ENCODE results near the gene CGNL1.
A peak's percentile ranks its signal among the peaks of the same experiment; 100 is the strongest.

The CGNL1 gene

DNA sequence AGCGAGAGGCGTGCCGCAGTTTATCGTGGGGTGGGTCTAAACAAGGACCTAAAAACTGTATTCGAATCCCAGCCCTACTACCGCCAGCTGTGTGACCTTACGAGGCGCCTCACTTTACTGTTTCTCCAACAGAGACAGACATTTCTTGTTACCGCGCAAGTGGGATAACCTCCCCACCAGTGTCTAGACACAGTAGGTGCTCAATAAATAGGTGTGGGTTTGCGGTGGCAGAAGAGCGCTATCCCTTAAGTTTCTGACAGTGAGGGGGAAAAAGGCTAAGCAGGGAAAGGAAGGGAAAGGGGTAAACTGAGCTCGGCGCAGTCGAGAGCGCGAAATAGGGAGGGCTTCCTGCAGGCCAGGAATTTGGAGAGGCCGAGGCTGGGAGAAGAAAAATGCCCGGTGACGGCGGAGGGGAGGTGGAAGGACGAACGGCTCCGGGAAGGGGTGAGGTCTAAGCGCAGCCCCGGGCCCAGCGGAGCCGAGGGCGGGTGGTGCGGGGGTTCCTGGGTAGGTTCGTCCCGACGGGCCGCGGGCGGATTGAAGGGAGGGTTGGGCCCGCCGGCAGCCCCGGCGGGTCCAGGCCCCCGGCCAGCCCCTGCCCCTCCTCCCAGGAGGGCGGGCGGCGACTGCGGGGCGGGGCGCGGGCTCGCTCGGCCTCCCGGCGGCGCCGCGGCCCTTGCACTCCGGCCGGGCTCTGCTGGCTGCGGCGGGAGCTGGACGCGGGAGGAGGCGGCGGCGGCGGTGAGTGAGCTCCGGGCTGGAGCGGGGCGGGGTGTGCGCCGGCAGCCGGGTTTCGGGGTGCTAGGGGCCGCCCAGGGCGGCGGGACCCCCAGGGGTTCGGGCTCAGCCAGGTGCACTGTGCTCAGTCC lies at the start of gene CGNL1:
Gene CGNL1, plus strand, starts transcription at position 679 of the 869 bp plus-strand sequence. CDS start 61,495 bp downstream, outside the sequence.
- DNase-seq, result no peak

- no peak for DNase-seq
Measured at GRCh38 chr15:57327985-57328471, 48.3 kb upstream of the CGNL1 start.

DNA sequence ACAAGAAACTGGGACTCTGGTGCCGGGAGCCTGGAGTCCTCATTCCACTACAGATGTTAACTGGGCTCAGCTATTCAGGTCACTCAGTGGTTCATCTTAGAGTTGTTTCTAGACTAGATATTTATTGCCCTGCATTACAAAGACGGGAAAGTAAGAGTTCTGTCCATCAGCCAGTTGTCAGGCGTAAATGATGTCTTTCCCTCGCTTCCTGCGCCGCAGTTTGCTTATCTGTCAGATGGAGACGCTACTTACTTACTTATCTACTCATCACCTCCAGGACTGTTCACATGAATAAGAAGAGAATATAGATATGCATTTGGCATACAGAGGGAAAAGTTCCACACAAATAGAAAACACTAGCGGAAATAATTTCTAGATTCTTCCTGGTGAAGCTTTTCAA lies 47.8 kb upstream of the CGNL1 start:
- no peak for DNase-seq

GRCh38 chr15:57328897-57329296 lies 47.4 kb upstream of the CGNL1 start:
- DNase-seq, result no peak

DNA sequence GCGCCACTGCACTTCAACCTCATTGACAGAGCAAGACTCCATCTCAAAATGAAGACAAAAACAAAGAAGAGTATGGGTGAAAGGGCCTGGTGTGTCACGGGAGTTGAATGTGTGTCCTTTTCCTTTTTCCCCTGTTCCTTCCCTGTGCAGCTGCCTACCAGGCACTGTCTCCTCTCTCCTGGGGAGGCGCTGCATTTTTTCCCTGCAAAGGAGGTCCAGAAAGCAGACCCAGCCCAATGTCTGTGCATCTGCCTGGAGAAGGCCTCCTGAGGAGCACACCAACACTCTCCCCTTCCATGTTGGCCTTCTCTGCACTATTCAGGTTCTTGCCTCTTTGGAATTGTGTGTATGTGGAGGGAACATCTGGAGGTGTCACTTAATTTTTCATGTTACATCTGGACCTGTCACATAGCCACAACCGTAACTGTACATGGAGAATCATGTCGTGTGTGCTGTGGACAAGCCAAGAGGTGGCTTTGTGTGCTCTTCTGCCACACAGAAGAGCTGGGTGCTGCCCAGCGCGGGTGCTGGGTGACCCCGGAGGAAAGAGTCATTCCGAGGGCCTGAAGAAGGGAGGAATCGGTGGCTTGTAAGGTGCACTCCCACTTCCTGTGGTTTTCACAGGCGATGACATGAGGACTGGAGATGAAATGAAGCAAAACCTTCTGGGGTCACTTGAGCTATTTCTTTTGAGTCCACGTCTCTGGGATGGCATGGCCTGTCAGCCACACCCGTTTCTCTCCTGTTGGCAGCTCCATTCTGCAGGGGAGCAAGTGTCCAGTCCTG lies 46.5 kb upstream of the CGNL1 start:
- no peak for DNase-seq

- no peak for DNase-seq
Measured at GRCh38 chr15:57330619-57331340, 45.5 kb upstream of the CGNL1 start.

DNA sequence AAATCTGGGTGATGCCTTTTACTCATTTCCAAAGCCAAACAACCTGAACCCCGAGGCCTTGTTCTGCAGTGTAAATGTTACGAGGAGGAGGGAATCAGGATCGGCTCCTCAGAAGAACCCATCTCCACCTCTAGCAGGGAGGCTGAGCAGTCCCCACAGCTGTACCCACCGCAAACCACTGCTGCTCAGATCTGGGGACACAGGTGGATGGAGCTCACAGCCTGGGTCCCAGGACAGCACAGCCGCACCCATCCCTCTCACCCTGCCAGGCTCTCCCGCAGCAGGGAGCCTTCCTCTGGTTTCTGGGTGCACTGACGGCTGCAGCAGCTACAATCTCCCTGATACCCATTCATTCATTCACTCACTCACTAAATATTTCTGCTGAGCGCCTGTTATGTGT lies 44.0 kb upstream of the CGNL1 start:
- DNase-seq, result no peak

GRCh38 chr15:57333487-57333886 lies 42.8 kb upstream of the CGNL1 start:
- no peak for DNase-seq

DNA sequence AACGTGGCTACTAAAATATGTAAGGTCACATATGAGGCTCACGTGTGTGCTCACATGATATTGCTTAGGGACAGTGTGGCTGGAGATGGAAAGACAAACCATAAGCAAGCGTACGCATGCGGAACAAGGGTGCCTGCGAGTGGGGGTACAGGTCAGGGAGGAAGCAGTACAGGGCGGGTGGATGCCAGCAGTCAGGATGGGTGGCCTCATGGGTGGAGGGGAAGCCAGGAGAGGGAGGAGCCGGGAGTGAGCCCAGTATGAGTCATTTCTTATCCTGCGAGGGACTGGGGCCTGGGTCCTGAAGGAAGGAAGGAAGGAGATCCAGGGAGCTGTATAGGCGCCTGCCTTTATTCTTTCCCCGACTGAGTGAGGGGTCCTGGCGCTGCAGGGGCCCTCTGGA lies 42.0 kb upstream of the CGNL1 start:
- DNase-seq, result no peak

DNA sequence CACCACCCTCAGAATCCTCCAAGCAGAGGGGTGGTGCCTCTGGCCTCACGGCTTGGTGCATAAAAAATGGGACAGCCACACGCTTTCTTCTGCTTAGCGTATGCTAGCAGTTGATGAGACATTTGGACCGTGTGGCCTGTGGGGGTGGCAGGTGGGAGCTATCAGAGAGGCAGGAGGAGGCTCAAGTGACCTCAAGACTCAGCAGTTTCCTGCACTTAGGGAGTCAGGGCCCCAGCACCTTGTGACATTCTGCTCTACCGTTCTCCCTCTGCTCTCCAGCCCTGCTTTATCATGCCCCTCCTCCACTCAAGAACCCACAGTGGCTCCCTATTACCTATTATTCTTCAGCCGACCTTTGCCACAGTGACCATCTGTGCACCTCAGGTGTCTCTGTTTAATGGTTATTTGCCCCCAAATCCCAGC lies 41.0 kb upstream of the CGNL1 start:
- no peak for DNase-seq

DNA sequence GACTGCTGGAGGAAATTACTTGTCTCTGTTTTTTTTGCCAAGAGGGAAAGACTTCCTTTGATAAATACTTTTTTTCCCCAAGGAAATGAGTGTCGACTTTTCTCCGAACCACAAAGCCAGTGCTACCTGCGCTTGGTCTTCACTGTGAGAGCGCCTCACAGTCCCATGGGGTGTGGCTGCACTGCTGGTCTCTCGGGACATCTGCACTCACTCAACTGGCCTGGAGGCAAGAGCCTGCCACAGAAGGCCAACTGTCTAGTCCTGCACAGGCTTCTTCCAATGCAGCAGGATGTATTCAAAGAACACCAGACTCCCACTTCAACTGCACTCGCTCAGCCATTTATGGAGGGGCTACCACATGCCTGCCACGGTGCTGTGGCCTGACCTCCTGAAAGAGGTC lies 40.6 kb upstream of the CGNL1 start:
- no peak for DNase-seq

DNA sequence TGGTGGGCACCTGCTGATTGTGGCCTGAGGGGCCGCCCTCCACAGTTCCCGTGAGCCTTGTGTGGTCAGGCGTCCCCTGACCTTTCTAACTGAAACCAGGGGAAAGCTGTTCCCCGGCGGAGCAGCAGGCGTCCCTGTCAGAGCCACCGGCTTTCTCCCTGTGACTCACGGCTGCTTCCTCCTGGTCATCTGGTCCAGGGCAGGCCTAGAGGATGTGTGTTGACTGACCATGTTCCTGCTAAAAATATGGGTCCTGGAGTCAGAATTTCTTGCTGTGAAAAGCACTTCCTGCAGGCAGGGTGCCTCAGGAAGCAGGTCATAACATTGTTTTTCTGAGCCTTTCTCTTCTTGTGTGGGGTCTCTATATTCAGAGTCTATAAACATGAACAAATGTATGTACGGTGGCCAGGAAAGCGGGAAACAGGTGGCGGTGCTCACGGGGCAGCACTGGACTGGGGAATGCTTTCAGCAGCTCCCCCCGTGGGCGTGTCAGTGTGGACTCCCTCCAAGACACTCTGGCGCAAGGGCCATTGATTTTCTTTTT lies 38.4 kb upstream of the CGNL1 start:
- no peak for DNase-seq

DNA sequence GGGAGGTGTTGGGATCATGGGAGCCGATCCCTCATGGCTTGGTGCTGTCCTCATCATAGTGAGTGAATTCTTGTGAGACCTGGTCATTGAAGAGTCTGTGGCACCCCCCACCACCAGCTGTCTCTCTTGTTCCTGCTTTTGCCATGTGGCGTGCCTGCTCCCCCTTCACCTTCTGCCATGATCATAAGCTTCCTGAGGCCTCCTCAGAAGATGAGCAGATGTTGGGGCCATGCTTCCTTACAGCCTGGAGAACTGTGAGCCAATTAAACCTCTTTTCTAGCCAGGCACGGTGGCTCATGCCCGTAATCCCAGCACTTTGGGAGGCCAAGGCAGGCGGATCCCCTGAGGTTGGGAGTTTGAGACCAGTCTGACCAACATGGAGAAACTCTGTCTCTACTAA lies 37.0 kb upstream of the CGNL1 start:
- no peak for DNase-seq

GRCh38 chr15:57340682-57341259 lies 35.5 kb upstream of the CGNL1 start:
- DNase-seq, result peak; percentile 31 to 32

DNA sequence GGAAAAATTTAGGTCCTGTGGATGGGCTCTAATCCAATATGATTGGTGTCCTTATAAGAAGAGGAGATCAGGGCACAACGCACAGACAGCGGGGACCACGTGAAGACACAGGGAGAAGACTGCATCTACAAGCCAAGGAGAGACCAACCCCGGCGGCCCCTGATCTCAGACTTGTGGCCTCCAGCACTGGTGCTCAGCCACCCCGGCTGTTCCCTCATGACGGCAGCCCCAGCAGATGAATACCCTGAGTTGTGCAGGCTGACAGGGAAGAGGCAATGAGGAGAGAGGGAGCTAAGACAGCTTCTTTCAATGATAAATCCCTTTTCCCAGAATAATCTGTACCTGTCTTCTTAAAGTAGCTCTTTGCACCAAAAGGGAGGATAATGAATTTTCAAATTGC lies 33.3 kb upstream of the CGNL1 start:
- DNase-seq, result no peak

- DNase-seq, result no peak
Measured at GRCh38 chr15:57343498-57343897, 32.8 kb upstream of the CGNL1 start.

DNA sequence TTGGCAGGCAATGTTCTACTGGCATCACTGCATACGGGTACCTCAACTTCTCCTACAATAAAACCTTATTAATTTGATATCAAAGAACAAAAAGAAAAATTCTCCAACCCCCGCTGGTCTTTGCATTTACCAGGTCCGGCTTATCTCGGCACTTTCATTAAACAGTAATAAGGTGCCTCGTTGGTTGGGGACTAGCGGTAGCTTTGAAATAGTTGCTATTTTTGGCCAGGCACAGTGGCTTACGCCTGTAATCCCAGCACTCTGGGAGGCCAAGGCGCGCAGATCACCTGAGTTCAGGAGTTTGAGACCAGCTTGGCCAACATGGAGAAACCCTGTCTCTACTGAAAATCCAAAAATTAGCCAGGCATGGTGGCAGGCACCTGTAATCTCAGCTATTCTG lies 32.0 kb upstream of the CGNL1 start:
- no peak for DNase-seq

- DNase-seq, result no peak
Measured at GRCh38 chr15:57345584-57345983, 30.7 kb upstream of the CGNL1 start.

DNA sequence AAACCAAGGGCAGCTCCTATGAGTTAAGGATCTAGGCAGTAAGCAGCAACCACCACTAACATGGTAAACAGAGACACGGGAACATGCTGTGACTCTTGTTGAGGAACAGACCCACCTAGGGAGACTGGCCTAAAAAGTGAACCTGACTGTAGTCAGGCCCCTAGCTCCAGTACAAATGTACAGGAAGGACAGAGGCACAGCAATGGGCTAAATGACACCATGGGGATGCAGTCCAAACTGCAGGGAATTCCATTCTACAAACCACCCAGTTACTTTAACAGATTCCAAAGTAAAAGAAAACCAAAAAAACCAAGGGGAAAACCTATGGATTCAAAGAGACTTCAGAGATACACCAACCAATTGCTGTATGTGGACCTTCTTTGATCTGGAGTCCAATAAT lies 28.2 kb upstream of the CGNL1 start:
- no peak for DNase-seq

- no peak for DNase-seq
Measured at GRCh38 chr15:57352535-57353316, 23.6 kb upstream of the CGNL1 start.

- DNase-seq, result no peak
Measured at GRCh38 chr15:57353317-57353804, 22.9 kb upstream of the CGNL1 start.
